ENCODE measurements around the gene ALOX15. TPM values are rescaled to one million over a fixed set of nuclear protein-coding genes. Genes with fewer than 3 reads are reported as not detected.
A peak's percentile ranks its signal among the peaks of the same experiment; 100 is the strongest.
"Not testable (repeated sequence)": the region's sequence is repeated elsewhere in the genome, so short reads cannot be mapped to it uniquely, and the experiment has no call there.

The ALOX15 gene
- total RNA-seq, 1 donor from 2014 or later, result not detected

- Mint-ChIP-seq H3K4me1 (ENCODE audit: low read depth, unreplicated experiment) (peaks cover 3% of the 10 kb centered on the region), H3K9me3 (ENCODE audit: unreplicated experiment) (no peaks in the 10 kb centered on the region), H3K27me3 (ENCODE audit: unreplicated experiment) (peaks cover 10% of the 10 kb centered on the region), H3K27ac (ENCODE audit: unreplicated experiment) (no peak overlapping the region), H3K36me3 (ENCODE audit: unreplicated experiment) (no peaks in the 10 kb centered on the region), H3K4me3 (ENCODE audit: unreplicated experiment) (no peak overlapping the region)
- DNase-seq, result no peak
- TF ChIP-seq, protein P1, sequence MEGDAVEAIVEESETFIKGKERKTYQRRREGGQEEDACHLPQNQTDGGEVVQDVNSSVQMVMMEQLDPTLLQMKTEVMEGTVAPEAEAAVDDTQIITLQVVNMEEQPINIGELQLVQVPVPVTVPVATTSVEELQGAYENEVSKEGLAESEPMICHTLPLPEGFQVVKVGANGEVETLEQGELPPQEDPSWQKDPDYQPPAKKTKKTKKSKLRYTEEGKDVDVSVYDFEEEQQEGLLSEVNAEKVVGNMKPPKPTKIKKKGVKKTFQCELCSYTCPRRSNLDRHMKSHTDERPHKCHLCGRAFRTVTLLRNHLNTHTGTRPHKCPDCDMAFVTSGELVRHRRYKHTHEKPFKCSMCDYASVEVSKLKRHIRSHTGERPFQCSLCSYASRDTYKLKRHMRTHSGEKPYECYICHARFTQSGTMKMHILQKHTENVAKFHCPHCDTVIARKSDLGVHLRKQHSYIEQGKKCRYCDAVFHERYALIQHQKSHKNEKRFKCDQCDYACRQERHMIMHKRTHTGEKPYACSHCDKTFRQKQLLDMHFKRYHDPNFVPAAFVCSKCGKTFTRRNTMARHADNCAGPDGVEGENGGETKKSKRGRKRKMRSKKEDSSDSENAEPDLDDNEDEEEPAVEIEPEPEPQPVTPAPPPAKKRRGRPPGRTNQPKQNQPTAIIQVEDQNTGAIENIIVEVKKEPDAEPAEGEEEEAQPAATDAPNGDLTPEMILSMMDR (IDR thresholded peaks at IDR 0.05; ENCODE audit: partially characterized antibody, unreplicated experiment), result no peak
Measured at GRCh38 chr17:4632581-4632920, 8.9 kb downstream of the ALOX15 start.

GRCh38 chr17:4631836-4632580, 9.5 kb downstream of the ALOX15 start:
- H3K36me3 Mint-ChIP-seq (ENCODE audit: unreplicated experiment), result no peaks in the 10 kb centered on the region
- H3K4me1 Mint-ChIP-seq (ENCODE audit: low read depth, unreplicated experiment), result peaks cover 3% of the 10 kb centered on the region
- peaks cover 9% of the 10 kb centered on the region for H3K27me3 Mint-ChIP-seq (ENCODE audit: unreplicated experiment)
- no peaks in the 10 kb centered on the region for H3K9me3 Mint-ChIP-seq (ENCODE audit: unreplicated experiment)
- peak overlapping the region; percentile 34 for H3K4me3 Mint-ChIP-seq (ENCODE audit: unreplicated experiment)
- H3K27ac Mint-ChIP-seq (ENCODE audit: unreplicated experiment), result no peak overlapping the region
- no peak for DNase-seq
- TF ChIP-seq, protein P1 (IDR thresholded peaks at IDR 0.05; ENCODE audit: partially characterized antibody, unreplicated experiment), result no peak

GRCh38 chr17:4631431-4631830, 10.0 kb downstream of the ALOX15 start:
- no peak overlapping the region for H3K4me3 Mint-ChIP-seq (ENCODE audit: unreplicated experiment)
- TF ChIP-seq, protein P1 (IDR thresholded peaks at IDR 0.05; ENCODE audit: partially characterized antibody, unreplicated experiment), result no peak
- no peaks in the 10 kb centered on the region for H3K9me3 Mint-ChIP-seq (ENCODE audit: unreplicated experiment)
- DNase-seq, result no peak
- H3K27ac Mint-ChIP-seq (ENCODE audit: unreplicated experiment), result no peak overlapping the region
- peaks cover 5% of the 10 kb centered on the region for H3K27me3 Mint-ChIP-seq (ENCODE audit: unreplicated experiment)
- no peaks in the 10 kb centered on the region for H3K36me3 Mint-ChIP-seq (ENCODE audit: unreplicated experiment)
- peaks cover under 1% of the 10 kb centered on the region for H3K4me1 Mint-ChIP-seq (ENCODE audit: low read depth, unreplicated experiment)

DNA sequence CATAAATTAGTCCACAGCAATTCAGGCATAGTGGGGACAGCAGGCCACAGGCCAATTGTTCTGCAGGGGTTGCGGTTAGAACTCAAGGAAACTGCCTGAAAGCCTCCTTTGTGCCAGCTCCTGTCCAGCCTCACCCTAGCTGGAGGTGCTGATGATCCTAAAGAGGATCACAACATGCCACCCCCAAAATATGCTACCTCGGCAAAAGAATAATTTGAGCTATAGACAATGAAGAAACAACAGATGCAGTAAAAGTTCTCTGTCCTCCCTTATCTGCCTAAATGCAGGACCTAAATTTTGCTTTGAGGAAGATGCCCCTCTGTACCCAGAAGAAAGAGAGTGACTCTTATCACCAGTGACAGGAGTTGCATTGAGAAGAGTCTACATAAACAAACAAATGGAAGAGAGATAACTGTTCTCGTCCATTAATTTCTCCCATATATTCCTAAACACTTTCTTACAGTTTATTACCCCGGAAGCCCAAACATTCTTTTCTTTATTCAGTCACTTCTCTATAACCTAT, 14.7 kb downstream of the ALOX15 start:
- H3K4me3 Mint-ChIP-seq (ENCODE audit: unreplicated experiment), result no peak overlapping the region
- H3K36me3 Mint-ChIP-seq (ENCODE audit: unreplicated experiment), result peaks cover 4% of the 10 kb centered on the region
- H3K27ac Mint-ChIP-seq (ENCODE audit: unreplicated experiment), result no peak overlapping the region
- peaks cover 2% of the 10 kb centered on the region for H3K27me3 Mint-ChIP-seq (ENCODE audit: unreplicated experiment)
- H3K4me1 Mint-ChIP-seq (ENCODE audit: low read depth, unreplicated experiment), result no peaks in the 10 kb centered on the region
- TF ChIP-seq, protein P1 (IDR thresholded peaks at IDR 0.05; ENCODE audit: partially characterized antibody, unreplicated experiment), result no peak
- DNase-seq, result no peak
- H3K9me3 Mint-ChIP-seq (ENCODE audit: unreplicated experiment), result peaks cover 3% of the 10 kb centered on the region

DNA sequence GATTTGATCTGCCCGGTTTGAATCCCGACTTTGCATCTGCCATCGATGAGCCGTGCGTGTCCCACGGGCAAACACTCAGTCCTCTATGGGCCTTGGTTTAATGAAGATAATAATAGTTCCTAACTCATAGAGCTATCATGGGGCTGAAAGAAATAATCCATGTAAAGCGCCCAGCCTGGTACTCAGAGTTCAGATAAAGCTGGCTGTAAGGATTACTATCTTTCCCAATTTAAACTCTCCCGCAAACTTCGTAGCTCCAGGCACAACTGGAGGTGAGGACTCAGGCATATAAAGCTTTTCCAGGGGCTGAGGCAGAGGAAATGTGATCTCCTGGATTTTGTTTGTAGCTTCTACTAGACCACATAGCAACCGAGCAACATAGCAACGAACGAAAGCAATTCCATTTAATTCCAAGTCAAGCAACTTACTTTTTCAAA, 16.3 kb downstream of the ALOX15 start:
- no peaks in the 10 kb centered on the region for H3K27me3 Mint-ChIP-seq (ENCODE audit: unreplicated experiment)
- no peaks in the 10 kb centered on the region for H3K4me1 Mint-ChIP-seq (ENCODE audit: low read depth, unreplicated experiment)
- H3K36me3 Mint-ChIP-seq (ENCODE audit: unreplicated experiment), result peaks cover 4% of the 10 kb centered on the region
- peaks cover 3% of the 10 kb centered on the region for H3K9me3 Mint-ChIP-seq (ENCODE audit: unreplicated experiment)
- TF ChIP-seq, protein P1 (IDR thresholded peaks at IDR 0.05; ENCODE audit: partially characterized antibody, unreplicated experiment), result no peak
- no peak for DNase-seq
- no peak overlapping the region for H3K27ac Mint-ChIP-seq (ENCODE audit: unreplicated experiment)
- H3K4me3 Mint-ChIP-seq (ENCODE audit: unreplicated experiment), result no peak overlapping the region

- not testable (repeated sequence) for H3K4me3 Mint-ChIP-seq (ENCODE audit: unreplicated experiment); H3K36me3 Mint-ChIP-seq (ENCODE audit: unreplicated experiment); DNase-seq; H3K27ac Mint-ChIP-seq (ENCODE audit: unreplicated experiment); H3K9me3 Mint-ChIP-seq (ENCODE audit: unreplicated experiment); H3K27me3 Mint-ChIP-seq (ENCODE audit: unreplicated experiment); H3K4me1 Mint-ChIP-seq (ENCODE audit: low read depth, unreplicated experiment)
Measured at GRCh38 chr17:4624451-4624911, 17.0 kb downstream of the ALOX15 start.

Measured in glutamatergic neuron (in vitro differentiated cells).